NCI-H2227 (cell line): Measurements from ENCODE around the gene SPATA21.
A peak's percentile ranks its signal among the peaks of the same experiment; 100 is the strongest.
"Not testable (repeated sequence)": the region's sequence is repeated elsewhere in the genome, so short reads cannot be mapped to it uniquely, and the experiment has no call there.

Experiments
- DNase-seq: peaks from one replicate; lab custom pipeline; 2025; ENCODE audit not compliant: unreplicated experiment; lab: John Stamatoyannopoulos, UW

SPATA21 gene

DNA sequence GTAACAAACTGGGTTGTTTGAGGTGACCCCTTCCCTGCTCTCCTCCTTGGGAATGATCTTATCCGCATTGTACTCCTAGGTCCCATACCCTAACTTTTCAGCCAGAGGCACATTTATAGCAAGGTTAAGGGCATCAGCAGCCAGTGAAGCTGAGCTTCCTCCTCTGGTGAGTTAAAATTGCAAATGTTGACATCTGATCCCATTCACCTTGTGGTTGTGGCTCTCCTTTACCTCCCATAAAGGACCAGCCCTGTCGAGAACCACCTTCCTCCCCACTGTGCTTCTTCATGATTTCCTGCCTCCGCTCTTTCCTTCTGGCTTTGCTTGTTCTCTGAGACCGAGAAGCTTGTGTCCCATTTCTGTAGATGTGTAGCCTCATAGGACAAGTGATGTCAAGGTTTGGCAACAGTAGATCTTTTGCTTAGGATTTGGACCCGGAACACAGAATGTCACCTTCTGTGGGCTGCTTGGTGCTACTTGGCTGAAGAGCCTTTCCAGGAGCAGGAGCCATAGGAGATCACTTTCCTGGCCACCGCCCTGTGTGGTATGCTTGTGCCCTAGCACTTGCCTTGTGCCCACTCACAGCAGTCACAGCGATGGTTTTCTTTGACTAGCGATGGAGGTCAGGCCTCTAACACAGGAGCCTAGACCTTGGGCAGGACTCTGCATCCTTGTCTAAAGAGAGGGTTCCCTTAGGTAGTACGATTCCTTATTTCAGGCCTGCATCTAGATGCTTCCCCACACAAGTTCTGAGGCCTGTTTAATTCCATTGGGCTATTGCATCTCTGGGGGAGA is 51.4 kb downstream of the SPATA21 start:
- DNase-seq: no peak

DNA sequence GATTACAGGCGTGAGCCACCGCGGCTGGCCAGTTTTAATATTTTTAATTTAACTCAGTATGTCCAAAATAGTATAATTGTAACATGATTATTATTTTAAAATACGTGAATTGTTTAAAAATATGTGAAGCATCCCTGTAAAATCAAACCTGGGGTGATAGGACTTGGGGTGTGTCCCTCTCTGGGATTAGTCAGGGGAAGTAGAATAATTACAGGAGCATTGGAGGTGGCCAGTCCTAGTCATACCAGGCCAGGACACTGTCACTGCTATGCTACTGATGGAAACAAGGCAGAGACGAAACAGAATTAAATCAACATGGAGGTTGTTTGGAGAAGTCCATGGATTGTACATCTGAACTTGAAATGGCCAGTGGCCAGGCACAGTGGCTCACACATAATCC is 53.3 kb downstream of the SPATA21 start:
- DNase-seq: no peak

- DNase-seq: no peak
These were observed 56.4 kb downstream of the SPATA21 start for GRCh38 chr1:16380868-16381267.

GRCh38 chr1:16378443-16378842 is 58.8 kb downstream of the SPATA21 start:
- no peak for DNase-seq

- DNase-seq: no peak
These were observed 60.3 kb downstream of the SPATA21 start for GRCh38 chr1:16376971-16377370.

DNA sequence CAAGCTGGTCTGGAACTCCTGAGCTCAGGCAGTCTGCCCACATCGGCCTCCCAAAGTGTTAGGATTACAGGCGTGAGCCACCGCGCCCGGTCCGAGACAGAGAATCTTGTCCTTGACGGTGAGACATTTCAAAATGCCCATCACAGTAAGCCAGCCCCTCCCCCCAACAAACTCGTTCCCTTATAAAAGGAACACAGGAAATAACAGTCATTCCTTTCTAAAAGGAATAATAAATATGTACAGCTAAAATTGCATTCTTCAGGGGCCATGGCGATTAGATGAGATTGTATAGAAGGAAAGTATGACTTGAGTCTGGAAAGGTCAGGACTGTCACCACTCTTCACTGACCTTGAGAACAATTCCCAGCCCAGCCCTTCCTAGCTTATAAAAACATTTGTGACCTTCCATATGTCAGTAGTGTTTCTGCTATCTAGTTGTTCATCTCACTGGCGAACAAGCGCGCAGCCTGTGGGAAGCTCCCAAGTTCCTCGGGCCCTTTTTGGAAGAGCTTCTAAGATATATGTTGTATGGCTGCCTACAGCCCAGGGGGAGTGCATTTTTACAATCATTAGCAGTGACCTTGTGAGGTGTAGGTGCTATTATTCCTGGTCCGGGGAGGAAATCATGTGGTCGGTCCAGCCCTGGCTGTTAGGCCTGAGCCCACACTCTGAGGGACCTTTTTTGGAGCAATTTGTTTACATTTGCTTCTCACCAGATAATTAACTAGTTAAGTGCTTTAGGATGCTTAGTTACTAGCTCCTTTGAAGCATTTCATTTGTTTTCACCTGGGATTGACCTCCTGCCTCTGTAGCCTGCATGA is 61.5 kb downstream of the SPATA21 start:
- DNase-seq: no peak

GRCh38 chr1:16374266-16374665 is 63.0 kb downstream of the SPATA21 start:
- DNase-seq: no peak

DNA sequence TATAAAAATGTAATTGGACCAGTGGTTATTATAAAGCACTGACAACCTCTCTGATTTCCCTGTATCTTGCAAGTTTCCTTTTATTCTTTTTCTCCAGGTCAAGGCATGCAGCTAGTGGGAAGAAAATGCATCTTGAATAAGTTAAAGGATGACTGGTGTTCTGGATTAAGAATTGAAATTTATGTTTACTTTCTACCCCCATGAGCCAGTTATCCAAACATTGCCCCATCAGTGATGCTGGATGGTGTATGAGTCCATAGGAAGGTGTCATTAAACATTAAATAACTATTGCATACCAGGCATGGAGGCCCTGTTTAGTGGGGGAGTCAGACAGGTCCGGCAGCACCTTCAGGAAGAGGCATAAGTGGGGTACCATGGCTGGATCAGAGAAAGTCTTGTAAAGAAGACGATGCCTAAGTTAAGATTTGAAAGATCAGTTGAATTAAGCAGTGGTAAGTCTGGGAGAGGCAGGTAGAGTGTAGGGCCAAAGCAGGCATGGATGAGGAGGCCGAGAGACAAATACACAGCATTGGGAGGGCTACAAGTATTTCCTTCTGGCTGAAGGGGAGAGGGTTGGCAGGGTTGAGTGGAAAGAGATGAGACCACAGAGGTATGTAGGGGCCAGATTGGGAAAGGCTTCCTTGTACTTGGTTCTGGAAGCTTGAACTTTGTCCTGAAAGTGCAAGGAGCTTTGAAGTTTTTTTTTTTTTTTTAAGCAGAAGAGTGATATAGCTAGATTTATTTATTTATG is 64.5 kb downstream of the SPATA21 start:
- DNase-seq: no peak

DNA sequence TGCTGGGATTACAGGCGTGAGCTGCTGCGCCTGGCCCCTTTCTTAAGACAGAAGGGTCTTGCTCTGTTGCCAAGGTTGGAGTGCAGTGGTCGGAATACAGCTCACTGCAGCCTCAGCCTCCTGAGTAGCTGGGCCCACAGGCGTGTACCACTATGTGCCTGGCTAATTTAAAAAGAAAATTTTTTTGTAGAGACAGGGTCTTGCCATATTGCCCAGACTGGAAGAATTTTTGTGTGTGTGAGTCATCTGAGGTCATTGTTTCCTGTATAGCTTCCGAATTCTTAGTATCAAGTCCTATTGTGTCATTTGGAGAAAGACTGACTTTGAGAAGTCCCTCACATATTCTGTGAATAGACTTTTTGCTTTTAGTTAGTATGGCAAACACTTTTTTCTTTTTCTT is 65.5 kb downstream of the SPATA21 start:
- no peak for DNase-seq

DNA sequence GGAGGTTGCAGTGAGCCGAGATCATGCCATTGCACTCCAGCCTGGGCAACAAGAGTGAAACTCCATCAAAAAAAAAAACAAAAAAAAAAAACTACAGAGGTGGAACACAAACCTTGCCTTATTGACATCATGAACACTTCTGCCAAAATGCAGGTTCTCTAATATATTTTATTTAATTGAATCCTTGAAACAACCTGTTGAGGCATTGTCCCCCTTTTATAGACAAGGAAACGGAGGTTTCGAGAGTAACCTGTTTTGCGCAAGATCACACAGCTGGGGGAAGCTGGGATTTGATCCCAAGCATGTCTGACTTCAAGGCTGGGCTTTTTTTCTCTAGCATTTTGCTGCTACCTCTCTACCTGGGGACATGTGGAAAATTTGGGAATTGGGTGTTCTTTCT is 67.4 kb downstream of the SPATA21 start:
- DNase-seq: no peak

GRCh38 chr1:16367968-16368890 is 69.0 kb downstream of the SPATA21 start:
- no peak for DNase-seq

DNA sequence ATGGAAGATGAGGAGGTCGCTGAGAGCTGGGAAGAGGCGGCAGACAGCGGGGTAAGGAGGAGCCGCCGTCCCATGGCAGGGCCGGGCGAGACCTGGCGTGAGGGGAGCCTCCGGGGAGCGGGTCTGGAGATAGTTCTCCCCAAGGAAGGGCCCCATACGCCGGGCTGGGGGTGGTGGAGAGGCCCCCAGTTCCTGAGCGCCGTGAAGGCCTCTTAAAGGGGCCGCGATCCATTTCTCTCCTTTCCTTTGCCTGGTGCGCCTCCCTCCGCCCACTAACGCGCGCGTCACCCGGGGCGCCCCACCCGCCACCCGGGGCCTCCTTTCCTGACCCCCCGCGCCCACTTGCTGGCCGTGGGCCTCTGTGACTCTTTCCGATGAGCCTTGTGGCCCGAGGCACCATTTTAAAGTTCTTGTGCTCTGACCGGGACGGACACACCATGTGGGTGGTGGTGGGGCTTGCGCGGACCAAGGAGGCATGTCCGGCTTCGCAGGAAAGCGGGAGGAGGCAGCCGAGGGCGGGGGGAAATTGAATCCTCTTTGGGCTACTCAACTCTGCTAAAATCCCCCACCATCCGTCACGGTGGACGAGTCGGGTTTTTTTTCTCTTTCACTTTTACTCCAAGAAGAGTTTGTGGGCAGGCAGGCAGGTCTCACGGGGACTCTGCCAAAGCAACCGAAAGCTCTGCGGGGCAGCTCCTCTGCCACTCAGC is 69.8 kb downstream of the SPATA21 start:
- DNase-seq: peak; percentile 85

DNA sequence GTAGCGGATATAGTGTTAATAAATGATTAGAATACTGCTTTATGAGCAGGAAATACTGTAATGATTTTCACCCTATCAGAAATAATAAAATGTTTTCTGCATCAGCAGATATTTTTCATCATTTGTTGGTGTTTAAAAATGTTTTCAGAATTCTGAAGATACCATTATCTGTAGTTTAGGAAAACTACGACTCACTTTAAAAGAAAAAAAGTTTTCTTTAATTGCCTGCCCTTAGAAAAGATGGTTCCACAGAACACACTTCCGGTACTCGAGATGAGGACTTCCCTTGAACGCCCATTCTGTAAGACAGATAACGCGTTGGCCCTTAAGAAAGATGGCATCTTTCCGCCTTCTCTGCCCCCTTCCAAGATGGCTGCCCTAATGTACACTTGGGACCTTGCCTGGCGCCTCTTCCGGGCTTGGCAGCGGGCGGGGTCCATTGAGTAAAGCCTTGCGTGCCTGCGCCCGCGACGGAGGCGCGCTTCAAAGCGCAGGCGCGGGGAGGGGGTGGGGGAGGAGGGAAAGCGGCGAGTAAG is 70.4 kb downstream of the SPATA21 start, which contains the start of gene SZRD1:
SZRD1 (plus strand) TSS at position 521 of the 536 bp plus-strand sequence. CDS start 16 bp downstream, outside the sequence.
- DNase-seq: peak; percentile 99

DNA sequence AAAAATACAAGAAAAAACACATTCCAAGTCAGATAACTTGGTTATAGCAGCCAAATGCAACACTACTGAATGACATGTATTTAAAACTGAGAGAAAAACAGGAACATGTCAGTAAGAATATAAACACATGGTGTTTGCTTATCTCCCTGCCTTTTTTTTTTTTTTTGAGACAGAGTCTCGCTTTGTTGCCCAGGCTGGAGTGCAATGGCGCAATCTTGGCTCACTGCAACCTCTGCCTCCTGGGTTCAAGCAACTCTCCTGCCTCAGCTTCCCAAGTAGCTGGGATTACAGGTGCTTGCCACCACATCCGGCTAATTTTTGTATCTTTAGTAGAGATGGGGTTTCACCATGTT is 72.1 kb downstream of the SPATA21 start:
- not testable (repeated sequence) for DNase-seq

- DNase-seq: no peak
These were observed 80.4 kb downstream of the SPATA21 start for GRCh38 chr1:16356867-16357266.

DNA sequence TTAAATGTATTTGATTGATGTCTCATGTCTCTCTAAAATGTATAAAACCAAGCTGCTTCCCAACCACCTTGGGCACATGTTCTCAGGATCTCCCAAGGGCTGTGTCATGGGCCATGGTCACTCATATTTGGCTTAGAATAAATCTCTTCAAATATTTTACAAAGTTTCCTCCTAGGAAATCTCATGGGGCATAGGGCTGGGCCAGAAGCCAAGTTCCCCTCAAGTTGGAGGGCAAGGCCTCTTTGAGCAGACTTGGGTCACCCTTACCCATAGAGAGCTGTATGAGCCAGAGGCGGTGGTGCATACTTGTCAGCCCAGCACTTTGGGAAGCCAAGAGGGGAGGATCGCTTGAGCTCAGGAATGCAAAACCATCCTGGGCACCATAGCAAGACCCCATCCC is 82.6 kb downstream of the SPATA21 start:
- no peak for DNase-seq

- DNase-seq: peak; percentile 46
These were observed 84.2 kb downstream of the SPATA21 start for GRCh38 chr1:16352842-16353535.

DNA sequence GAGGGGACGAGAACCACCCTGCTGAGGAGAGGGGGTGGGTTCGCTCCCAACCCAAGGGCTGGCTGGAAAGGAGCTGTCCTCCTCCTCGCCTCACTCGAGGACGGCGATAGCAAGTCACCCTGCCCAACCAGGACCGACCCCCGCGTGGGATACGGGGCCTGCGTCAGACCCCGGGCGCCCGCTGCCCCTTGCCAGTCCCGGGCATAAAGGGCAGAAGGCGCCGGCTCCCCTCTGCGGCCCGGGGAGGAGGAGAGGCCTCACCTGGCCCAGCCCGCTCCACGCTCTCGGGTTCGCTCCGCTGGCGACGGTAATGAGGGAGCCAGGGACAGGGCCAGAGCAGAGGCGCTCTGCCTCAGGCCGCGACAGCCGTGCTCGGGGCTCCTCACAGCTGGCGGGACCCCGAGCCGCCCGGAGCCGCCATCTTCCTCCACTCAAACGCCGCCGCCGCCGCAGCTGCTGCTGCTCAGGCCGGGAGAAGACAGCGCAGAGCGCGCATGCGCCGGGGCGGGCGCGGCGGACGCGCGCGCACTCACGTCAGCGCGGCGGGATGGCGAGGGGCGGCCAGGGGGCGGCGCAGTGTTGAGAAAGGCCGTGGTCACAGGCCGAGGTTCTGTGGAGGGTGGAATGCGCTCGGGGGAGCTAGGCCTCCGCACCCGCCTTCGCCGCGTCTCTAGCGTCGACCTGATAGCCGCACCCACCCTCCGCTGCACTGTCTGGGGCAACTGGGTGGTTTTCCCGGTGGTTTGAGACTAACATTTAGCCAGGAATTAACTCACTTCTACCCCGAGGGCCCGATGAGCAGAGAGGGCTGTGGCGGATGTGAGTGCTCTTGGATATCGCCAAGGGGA is 85.0 kb downstream of the SPATA21 start, which contains the start of gene FBXO42:
FBXO42 (minus strand) TSS at position 487 of the 848 bp plus-strand sequence. CDS start 37,062 bp downstream, outside the sequence.
- DNase-seq: peak; percentile 97
